SU-DHL-6 (cell line): ENCODE results near the gene LRRC4.

Source experiments
- H2AFZ ChIP-seq: fragments of 200-600 bp; sonication (generic); 2 replicates; pipeline ENCODE4 v1.6.1; 2014; ENCODE audit warnings: low read depth, mild to moderate bottlenecking, moderate library complexity, mixed read lengths, antibody characterized with exemption, low read length; ENCODE audit not compliant: severe bottlenecking
- H3F3A ChIP-seq: fragments of 200-600 bp; shearing (Covaris generic); 2 replicates; pipeline ENCODE4 v1.6.0; 2016; ENCODE audit warnings: antibody characterized with exemption, mild to moderate bottlenecking; ENCODE audit not compliant: insufficient read depth
- H3K27ac ChIP-seq: fragments of 200-600 bp; sonication (generic); 2 replicates; pipeline ENCODE4 v1.5.1; 2016; ENCODE audit warnings: low read depth, mild to moderate bottlenecking, low read length, moderate library complexity, mixed read lengths
- H3K27me3 ChIP-seq: fragments of 200-600 bp; sonication (generic), shearing (Covaris generic); 2 replicates; pipeline ENCODE4 v1.6.0; 2014; ENCODE audit warnings: mild to moderate bottlenecking, low read length
- H3K36me3 ChIP-seq: fragments of 200-600 bp; sonication (generic); 2 replicates; pipeline ENCODE4 v1.6.1; 2014; ENCODE audit warnings: mild to moderate bottlenecking, low read length, mixed read lengths
- H3K4me2 ChIP-seq: fragments of 300-600, 200-600 bp; shearing (Covaris generic), sonication (generic); 2 replicates; pipeline ENCODE4 v1.6.0; 2014; ENCODE audit warnings: low read length, low read depth, mild to moderate bottlenecking; ENCODE audit not compliant: poor library complexity, severe bottlenecking
- H3K4me3 ChIP-seq: fragments of 200-600 bp; sonication (generic); 2 replicates; pipeline ENCODE4 v1.5.1; 2014; ENCODE audit warnings: antibody characterized with exemption, low read length, mild to moderate bottlenecking, mixed read lengths; ENCODE audit not compliant: insufficient read depth, poor library complexity, severe bottlenecking
- H3K79me2 ChIP-seq: fragments of 200-600 bp; sonication (generic); 2 replicates; pipeline ENCODE4 v1.6.1; 2014; ENCODE audit warnings: mild to moderate bottlenecking, low read length, moderate library complexity; ENCODE audit not compliant: insufficient read depth
- H3K9ac ChIP-seq: fragments of 200-600 bp; sonication (generic); 2 replicates; pipeline ENCODE4 v1.7.0; 2014; ENCODE audit warnings: mild to moderate bottlenecking, low read length
- H3K9me2 ChIP-seq: fragments of 200-600 bp; sonication (generic); replicated peaks from 2 replicates; pipeline ENCODE4 v1.6.1; 2014; ENCODE audit warnings: low read length; ENCODE audit not compliant: insufficient read depth
- H3K9me3 ChIP-seq: fragments of 200-600 bp; sonication (generic); 2 replicates; pipeline ENCODE4 v1.6.1; 2014; ENCODE audit warnings: low read length, mixed read lengths; ENCODE audit not compliant: insufficient read depth
- H4K20me1 ChIP-seq: fragments of 200-600 bp; sonication (generic); 2 replicates; pipeline ENCODE4 v1.6.1; 2014; ENCODE audit warnings: low read depth, mild to moderate bottlenecking, antibody characterized with exemption, low read length, moderate library complexity, mixed read lengths
- EZH2phosphoT487 ChIP-seq: fragments of 200-600 bp; sonication (generic), shearing (Covaris generic); conservative IDR thresholded peaks from 2 replicates; pipeline ENCODE4 v1.6.1; 2018; ENCODE audit warnings: mild to moderate bottlenecking, antibody characterized with exemption, low read length, moderate library complexity, mixed read lengths
- TF ChIP-seq, protein P1 (sequence below): fragments of 200-600 bp; sonication (generic); IDR thresholded peaks from one replicate; pipeline ENCODE4 v1.5.1; 2017; ENCODE audit warnings: antibody characterized with exemption, mild to moderate bottlenecking, low read length, moderate library complexity; ENCODE audit not compliant: insufficient read depth, poor library complexity, severe bottlenecking

Gene LRRC4

GRCh38 chr7:128035712-128036111 is 4.5 kb upstream of the LRRC4 start:
- Histone ChIP-seq H3K27me3 (no peaks in the 10 kb centered on the region), H3K36me3 (no peaks in the 10 kb centered on the region), H3K4me2 (no peak overlapping the region), H3K79me2 (no peaks in the 10 kb centered on the region; the same call in 1 of the 2 replicates), H3K27ac (no peak overlapping the region), H3K9me3 (no peaks in the 10 kb centered on the region), H3K9me2 (no peaks in the 10 kb centered on the region), H4K20me1 (0 out of 2 replicates have a peak, but pooled peaks cover 5% of the 10 kb centered on the region), H3F3A (no peaks in the 10 kb centered on the region), H3K9ac (no peak overlapping the region), H2AFZ (no peak overlapping the region), H3K4me3 (no peak overlapping the region)
- no peak for TF ChIP-seq EZH2phosphoT487
- TF ChIP-seq, protein P1, sequence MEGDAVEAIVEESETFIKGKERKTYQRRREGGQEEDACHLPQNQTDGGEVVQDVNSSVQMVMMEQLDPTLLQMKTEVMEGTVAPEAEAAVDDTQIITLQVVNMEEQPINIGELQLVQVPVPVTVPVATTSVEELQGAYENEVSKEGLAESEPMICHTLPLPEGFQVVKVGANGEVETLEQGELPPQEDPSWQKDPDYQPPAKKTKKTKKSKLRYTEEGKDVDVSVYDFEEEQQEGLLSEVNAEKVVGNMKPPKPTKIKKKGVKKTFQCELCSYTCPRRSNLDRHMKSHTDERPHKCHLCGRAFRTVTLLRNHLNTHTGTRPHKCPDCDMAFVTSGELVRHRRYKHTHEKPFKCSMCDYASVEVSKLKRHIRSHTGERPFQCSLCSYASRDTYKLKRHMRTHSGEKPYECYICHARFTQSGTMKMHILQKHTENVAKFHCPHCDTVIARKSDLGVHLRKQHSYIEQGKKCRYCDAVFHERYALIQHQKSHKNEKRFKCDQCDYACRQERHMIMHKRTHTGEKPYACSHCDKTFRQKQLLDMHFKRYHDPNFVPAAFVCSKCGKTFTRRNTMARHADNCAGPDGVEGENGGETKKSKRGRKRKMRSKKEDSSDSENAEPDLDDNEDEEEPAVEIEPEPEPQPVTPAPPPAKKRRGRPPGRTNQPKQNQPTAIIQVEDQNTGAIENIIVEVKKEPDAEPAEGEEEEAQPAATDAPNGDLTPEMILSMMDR: no peak

DNA sequence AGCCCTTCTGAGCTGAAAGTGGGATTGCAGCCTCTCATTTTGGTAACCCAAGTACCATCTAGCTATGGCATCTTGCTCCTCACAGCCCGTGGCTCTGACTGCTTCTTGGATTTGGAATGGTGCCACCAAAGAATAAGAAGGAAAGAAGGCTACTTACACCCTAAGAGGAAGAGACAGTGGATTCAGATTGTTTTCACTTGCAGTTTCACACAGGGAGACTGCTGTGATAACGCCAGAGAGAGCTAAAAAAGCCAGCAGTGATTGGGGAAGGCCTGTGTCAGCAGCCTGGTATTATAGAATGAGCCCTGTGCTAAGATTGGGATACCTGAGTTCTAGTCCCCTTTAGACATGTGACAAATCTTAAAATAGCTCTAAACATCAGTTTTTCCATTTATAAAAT is 3.6 kb upstream of the LRRC4 start:
- no peak overlapping the region for H3K9ac ChIP-seq
- H3K4me2 ChIP-seq: no peak overlapping the region
- no peaks in the 10 kb centered on the region for H3K9me2 ChIP-seq
- H3F3A ChIP-seq: no peaks in the 10 kb centered on the region
- no peaks in the 10 kb centered on the region for H3K36me3 ChIP-seq
- 0 out of 2 replicates have a peak, but pooled peaks cover 5% of the 10 kb centered on the region for H4K20me1 ChIP-seq
- no peaks in the 10 kb centered on the region; the same call in 1 of the 2 replicates for H3K79me2 ChIP-seq
- no peaks in the 10 kb centered on the region for H3K9me3 ChIP-seq
- H3K27ac ChIP-seq: no peak overlapping the region
- H3K27me3 ChIP-seq: no peaks in the 10 kb centered on the region
- H2AFZ ChIP-seq: no peak overlapping the region
- H3K4me3 ChIP-seq: no peak overlapping the region
- TF ChIP-seq, protein P1: no peak
- TF ChIP-seq EZH2phosphoT487: no peak

- H3K4me2 ChIP-seq: no peak overlapping the region
- no peaks in the 10 kb centered on the region for H3K9me2 ChIP-seq
- H2AFZ ChIP-seq: no peak overlapping the region
- H3K36me3 ChIP-seq: no peaks in the 10 kb centered on the region
- no peak overlapping the region for H3K9ac ChIP-seq
- H3K27me3 ChIP-seq: no peaks in the 10 kb centered on the region
- no peaks in the 10 kb centered on the region for H3F3A ChIP-seq
- H3K4me3 ChIP-seq: no peak overlapping the region
- no peak overlapping the region for H3K27ac ChIP-seq
- no peaks in the 10 kb centered on the region for H3K9me3 ChIP-seq
- TF ChIP-seq EZH2phosphoT487: no peak
- TF ChIP-seq, protein P1: no peak
- no peaks in the 10 kb centered on the region; the same call in 1 of the 2 replicates for H3K79me2 ChIP-seq
- 0 out of 2 replicates have a peak, but pooled peaks cover 5% of the 10 kb centered on the region for H4K20me1 ChIP-seq
Observed at GRCh38 chr7:128033246-128033645, 2.0 kb upstream of the LRRC4 start.
